GM21786 (cell line): ENCODE results near the gene IPO11.
"Not testable (repeated sequence)": the region's sequence is repeated elsewhere in the genome, so short reads cannot be mapped to it uniquely, and the experiment has no call there.

Source experiments
- ATAC-seq: cut with Tn5 transposase; IDR thresholded peaks from one replicate; pipeline ENCODE4 v1.9.1; 2021; ENCODE audit not compliant: unreplicated experiment

Gene IPO11

GRCh38 chr5:62594364-62594984, 181.9 kb downstream of the IPO11 start:
- ATAC-seq: no peak

DNA sequence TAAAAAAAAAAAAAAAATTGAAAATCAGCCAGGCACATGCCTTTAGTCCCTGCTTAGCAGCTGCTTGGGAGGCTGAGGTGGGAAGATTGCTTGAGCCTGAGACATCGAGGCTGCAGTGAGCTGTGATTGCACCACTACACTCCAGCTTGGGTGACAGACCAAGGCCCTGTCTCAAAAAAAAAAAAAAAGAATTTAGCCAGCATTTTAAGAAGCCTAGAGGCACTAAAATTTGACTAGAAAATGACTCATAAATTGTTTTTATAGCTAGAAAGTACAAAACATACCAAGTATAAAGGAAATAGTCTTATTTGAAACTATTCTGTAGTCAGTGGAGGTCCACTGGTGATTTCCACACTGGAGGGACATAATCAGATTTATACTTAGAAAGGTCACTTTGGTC, 183.5 kb downstream of the IPO11 start:
- no peak for ATAC-seq

DNA sequence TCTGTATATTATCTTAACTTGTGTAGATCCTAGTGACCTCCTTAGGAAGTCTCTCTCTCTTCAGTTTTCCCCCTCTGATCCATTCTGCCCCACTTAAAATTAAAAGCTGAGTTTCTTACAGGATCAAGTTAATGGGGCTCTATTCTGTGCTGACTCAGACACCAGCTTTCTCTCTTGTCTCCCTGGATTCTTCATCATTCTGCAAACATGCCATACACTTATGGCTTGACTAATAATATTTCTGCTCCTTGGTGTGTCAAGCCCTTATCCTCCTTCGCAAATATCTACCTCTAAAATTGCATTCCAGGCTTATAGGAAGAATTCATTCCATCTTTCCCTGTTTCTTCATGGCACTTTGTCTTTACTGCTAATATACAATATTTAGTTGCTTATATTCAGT, 184.1 kb downstream of the IPO11 start:
- ATAC-seq: no peak

GRCh38 chr5:62597314-62597713, 184.8 kb downstream of the IPO11 start:
- no peak for ATAC-seq

GRCh38 chr5:62600560-62601252, 188.1 kb downstream of the IPO11 start:
- no peak for ATAC-seq

DNA sequence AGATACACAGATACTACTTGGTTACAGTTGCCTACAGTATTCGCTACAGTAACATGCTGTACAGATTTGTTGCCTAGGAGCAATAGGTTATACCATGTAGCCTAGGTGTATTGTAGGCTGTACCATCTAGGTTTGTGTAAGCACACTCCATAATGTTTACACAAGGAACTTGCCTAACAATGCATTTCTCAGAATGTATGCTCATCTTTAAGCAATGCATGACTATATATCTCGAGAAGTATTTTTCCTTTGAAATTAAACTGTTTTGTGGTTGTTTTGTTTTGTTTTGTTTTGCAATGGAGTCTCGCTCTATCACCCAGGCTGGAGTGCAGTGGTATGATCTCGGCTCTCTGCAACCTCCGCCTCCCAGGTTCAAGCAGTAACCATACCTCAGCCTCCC, 191.4 kb downstream of the IPO11 start:
- ATAC-seq: no peak

GRCh38 chr5:62605638-62606037, 193.1 kb downstream of the IPO11 start:
- ATAC-seq: no peak

- ATAC-seq: no peak
Observed at GRCh38 chr5:62606878-62607277, 194.3 kb downstream of the IPO11 start.

- ATAC-seq: no peak
Observed at GRCh38 chr5:62607615-62608014, 195.1 kb downstream of the IPO11 start.

DNA sequence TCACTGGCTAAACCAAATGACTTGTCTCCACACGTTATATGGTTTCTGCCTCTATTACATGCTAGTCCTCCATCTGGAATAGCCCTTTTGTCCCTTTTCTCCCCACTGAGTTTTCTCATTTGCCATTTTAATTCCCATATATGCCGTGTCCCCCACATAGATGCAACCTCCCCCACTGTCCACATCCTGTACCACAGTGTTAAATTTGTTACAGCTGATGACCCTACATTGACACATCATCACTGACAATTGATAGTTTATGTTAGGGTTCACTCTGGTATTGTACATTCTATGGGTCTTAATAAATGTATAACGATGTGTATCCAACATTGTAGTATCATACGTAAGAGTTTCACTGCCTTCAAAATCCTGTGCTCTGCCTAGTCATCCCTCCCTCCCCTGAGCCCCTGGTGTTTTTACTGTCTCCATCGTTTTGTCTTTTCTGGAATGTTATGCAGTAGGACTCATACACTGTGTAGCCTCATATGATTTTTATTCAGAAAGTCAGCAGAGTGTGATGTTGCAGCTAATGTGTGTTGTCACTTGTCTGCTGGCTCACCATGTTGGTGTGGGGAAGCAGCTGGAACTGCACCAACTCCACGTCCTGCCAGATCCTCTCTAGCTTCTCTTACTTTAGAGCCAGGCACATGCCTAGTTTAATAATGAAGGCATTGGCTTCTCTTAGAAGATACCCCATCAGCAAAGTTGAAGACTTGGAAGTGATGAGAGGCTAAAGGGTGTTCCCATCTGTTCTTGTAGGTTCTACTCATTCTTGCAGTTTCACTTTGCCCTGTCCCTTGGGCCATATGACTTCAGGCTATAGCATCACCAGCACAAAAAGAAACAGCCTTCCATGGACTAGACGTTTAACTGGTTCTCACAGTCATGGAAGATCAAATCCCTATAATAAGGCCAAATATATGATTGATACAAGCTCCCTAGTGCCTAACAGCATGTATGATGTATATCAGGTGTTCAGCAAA, 196.3 kb downstream of the IPO11 start:
- ATAC-seq: no peak

DNA sequence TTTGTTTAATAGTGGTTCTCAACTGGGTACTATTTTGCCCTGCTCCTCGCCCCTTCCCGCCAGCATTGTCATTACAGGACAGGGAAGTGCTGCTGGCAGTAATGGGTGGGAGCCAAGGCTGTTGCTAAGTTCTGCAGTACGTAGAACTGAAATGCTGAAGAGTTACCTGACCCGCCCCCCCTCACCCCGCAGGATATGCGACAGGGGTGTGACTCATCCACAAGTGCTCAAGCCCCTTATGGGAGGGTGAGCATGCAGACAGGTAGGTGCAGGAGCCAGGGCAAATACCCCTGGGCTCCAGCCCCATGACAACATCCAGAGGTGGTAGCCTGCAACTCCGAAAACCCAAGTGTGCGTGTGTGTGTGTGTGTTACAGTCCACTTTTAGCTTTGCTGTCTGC, 201.8 kb downstream of the IPO11 start:
- no peak for ATAC-seq

GRCh38 chr5:62616615-62617277, 204.2 kb downstream of the IPO11 start:
- ATAC-seq: no peak

- no peak for ATAC-seq
Observed at GRCh38 chr5:62617943-62618342, 205.4 kb downstream of the IPO11 start.

DNA sequence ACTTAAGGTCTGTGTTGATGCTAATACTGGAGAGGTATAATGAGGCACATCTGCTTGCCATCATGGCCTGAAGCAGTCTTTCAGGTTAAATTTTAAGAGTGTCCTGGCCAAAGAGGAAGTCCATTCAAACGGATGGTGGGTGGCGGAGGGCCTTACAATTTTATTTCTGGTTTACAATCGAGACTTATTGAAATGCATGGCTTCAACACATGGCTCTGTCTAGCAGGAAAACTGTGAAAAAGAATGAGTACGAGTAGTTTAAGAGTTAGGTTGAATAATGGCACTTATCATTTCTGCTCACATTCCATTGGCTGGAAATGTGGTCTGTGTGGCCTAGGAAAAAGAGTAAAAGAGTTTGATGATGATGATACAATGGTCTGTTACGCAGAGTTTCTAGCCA, 208.2 kb downstream of the IPO11 start:
- no peak for ATAC-seq

DNA sequence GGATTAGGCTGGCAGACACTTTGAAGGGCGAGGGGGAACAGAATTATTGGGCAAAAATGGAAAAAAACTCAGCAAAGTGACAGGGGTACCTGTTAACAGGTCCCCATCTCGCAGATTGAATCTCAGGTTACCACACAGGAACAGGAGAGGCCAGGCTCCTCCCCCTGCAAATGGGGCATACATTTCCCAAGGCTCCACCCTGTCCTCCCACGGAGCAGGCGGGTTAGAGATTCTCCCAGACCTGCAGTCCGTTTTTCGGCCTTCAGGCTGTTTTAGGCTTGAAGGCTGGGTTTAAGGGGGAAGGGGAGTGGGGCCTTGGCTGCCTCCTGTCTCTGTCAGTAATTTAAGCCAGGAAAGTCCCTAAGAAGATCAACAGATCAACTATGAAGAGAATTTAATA, 208.7 kb downstream of the IPO11 start:
- no peak for ATAC-seq

DNA sequence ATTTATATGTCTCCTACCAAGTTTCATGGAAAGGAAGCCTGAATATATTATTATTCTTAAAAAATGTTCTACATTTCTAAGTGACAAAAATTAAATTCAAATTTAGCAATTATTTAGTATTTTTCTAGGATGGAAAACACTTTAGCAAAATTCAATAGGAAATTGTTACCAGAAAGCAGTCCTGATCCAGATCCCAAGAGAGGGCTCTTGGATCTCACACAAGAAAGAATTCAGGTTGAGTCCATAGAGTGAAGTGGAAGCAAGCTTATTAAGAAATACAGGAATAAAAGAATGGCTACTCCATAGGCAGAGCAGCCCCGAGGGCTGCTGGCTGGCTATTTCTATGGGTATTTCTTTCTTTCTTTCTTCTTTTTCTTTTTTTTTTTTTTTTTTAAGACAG, 210.7 kb downstream of the IPO11 start:
- no peak for ATAC-seq

GRCh38 chr5:62624436-62624835, 211.9 kb downstream of the IPO11 start:
- ATAC-seq: not testable (repeated sequence)

DNA sequence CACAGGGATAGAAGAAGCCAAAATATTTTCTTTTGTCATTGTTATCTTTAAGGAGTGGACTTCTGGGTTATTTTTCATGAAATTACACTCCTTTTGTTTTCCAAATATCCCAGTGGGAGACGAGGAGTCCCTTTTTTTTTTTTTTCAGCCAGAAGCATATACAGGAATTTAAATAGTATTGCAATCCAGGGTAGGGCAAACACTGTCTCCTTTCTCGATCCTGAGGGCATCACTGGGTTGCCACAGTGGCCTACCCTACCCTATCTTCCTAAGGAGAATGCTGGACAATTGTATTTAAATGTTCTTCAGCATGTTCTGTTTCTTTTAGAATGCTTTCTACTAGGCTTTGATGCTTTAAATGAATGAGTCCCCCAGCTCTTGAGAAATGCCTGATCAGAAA, 214.0 kb downstream of the IPO11 start:
- ATAC-seq: no peak

DNA sequence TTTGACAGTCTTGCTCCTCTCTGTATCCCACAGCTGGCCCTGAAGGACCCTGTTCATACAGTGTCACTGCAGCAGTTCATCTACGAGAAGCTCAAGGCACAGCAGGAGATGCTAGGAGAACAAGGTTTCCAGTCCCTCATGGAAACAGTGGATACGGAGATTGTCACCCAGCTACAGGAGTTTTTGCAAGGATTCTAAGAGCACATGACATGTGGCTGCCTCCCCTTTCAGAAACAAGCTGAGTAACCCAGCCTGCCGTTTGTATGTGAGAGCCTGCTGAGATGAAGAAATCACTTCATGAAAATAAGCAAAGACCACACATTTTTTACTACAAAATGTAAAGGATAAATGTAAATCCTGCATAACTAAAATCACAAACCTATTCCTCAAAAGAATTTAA, 214.6 kb downstream of the IPO11 start:
- ATAC-seq: no peak

DNA sequence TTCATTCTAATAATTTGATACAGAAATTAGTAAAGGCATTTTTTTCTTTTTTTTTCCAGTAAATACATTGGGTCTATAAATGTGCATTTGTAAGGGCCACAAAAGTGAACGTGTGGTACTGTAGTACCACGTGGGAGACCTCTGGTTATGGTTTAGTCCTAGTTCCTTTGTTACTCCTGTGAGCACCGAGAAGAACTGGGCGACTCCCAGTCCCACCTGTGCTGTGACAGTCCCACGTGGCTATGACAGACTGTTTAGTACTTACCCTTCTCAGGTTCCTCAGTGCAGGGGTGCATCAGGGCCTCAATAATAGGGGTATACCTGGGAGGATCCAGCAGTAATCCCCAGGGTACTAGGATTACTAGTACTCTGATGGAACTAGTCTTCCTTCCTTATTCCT, 215.3 kb downstream of the IPO11 start:
- ATAC-seq: no peak

GRCh38 chr5:62631909-62632580, 219.5 kb downstream of the IPO11 start:
- ATAC-seq: no peak
